GM21381 (cell line): ENCODE results near the gene ADAMTS10.
"Not testable (repeated sequence)": the region's sequence is repeated elsewhere in the genome, so short reads cannot be mapped to it uniquely, and the experiment has no call there.

Experiments used
- ATAC-seq: cut with Tn5 transposase; IDR thresholded peaks from one replicate; pipeline ENCODE4 v1.9.1; 2021; ENCODE audit warnings: mild to moderate bottlenecking, moderate library complexity; ENCODE audit not compliant: unreplicated experiment

The ADAMTS10 gene

DNA sequence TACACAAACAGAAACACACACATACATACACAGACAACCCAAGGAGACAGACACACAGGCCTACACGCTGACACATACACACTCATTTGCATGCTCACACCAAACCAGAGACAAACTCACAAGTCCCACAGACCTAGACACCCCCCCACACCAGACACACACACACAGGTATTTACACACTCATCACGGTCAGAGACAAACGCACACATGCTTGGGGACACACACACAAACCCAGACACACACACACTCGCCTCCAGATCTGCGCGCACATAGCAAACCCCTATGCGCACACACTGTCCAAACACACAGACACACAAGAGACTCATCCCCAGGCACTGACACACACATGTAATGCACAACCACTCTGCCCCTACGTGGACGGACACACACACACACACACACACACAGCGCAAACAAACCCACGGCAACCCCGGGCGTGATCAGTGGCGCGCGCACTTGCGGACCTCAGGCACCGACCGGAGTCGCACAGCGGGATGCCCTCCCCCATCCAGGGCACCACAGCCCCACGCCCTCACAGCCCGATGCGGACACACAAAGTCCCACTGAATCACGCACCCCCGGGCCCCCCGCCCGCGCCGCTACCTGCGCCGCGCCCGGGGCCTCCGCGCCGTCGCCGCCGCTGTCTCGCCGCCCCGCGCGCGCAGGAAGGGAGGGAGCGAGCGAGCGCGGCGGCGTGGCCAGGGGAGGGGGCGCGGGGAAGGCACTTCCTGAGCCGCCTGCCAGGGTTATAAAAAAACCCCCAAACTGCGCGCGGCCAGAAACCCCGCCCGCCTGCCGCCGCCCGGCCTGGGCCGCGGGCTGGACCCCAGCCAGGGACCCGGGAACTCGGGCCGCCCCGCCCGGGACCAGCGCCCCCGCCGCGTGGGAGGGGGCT lies at the start of gene ADAMTS10:
TSS of gene ADAMTS10 (minus strand) at position 675 of the 895 bp plus-strand sequence. CDS start 5,005 bp downstream, outside the sequence.
- no peak for ATAC-seq

DNA sequence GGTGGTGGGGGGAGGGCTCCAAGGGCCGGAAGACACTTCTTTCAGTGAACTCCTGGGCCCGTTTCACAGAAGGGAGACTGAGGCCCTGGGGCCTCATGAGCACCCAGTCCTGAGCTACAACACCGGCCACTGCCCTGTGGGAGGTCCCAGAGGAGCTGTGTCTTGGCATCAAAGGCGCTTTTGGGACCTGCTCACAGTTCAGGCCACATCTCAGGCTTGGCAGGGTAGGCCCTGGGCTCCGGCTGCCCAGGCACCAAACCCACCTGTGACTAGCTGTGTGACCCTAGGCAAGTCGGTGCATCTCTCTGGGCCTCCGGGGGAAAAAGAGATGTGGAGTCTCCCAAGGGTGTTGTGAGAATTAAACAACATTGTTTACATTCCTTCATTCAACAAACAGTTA lies 49.4 kb upstream of the ADAMTS10 start:
- no peak for ATAC-seq

DNA sequence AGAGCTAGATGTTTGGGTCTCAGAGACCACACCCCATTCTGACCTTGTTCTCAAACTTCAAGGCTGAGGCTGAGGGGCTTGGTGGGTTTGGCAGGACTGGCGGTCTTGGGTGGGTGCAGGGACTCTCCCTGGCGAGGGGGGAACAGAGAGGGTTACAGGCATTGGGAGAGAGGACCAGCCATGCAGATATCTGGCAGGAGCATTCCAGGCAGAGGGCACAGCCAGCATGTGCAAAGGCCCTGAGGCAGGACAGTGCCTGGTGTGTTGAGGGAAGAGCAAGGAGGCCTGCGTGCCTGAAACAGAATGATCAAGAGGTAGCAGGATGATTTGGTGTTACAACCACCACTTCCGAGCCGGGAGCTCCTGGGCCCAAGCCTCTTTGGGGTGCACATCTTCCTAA lies 47.4 kb upstream of the ADAMTS10 start:
- no peak for ATAC-seq

DNA sequence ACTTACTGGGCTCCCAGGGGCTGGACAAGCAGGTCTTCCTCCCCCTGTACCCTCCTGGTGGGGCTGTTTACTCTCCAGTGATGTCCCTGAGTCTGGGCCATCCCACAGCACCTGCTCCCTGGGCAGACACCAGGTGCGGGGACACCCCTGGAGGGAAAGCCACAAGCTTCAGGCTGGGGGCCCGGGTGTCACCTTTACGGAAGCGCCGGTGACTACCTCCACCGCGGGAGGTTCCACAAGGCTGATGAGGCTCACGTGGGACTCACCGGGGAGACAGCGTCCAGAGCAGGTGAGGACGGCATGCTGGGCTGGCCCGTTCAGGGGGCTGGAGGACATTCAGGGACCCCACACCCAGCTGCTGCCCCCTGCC lies 44.8 kb upstream of the ADAMTS10 start:
- ATAC-seq, result no peak

DNA sequence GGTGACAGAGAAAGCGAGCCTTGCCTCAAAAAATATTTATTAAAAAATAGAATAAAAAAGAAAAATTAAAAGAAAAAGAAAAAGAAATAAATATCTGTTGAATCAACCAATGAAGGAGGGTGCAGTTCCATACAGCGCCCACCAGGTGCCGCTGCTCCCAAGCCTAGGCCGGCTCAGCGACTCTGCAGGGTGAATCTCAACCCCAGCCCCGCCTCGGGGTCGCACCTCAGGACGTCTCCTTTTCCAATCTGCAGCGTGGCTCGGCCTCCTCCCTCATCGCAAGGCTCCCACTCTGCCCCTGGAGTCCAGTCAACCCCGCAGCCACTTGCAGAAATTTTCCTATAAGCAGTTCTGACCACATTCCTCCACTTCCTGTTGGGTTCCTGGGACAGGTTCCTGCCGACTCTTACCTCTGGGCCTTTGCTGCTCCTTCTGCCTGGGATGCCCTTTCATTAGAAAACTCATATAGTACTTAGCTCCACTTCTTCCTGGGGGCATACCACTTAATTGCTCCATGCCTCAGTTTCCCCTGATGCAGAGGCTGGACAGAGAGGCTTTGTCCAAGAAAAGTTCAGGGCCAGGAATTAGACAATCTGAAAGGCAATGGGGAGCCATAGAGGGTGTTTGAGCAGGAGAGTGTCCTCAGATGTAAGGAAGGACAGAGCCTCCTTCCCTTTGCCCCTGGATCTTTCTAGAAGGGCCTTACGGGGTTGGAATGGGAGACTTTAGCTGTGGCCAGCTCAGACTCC lies 44.2 kb upstream of the ADAMTS10 start:
- no peak for ATAC-seq

DNA sequence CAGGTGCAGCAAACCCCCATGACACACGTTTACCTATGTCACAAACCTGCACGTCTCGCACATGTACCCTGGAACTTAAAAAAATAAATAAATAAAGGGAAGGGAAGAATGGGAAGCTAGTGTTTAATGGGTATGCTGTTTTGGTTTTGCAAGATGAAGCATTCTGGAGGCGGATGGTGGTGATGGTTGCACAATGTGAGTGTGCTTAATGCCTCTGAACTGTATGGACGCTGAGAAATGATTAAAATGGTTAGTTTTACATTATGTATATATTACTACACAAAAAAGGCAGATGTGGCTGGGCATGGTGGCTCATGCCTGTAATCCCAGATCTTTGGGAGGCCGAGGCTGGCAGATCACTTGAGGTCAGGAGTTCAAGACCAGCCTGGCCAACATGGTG lies 37.7 kb upstream of the ADAMTS10 start:
- ATAC-seq, result no peak

DNA sequence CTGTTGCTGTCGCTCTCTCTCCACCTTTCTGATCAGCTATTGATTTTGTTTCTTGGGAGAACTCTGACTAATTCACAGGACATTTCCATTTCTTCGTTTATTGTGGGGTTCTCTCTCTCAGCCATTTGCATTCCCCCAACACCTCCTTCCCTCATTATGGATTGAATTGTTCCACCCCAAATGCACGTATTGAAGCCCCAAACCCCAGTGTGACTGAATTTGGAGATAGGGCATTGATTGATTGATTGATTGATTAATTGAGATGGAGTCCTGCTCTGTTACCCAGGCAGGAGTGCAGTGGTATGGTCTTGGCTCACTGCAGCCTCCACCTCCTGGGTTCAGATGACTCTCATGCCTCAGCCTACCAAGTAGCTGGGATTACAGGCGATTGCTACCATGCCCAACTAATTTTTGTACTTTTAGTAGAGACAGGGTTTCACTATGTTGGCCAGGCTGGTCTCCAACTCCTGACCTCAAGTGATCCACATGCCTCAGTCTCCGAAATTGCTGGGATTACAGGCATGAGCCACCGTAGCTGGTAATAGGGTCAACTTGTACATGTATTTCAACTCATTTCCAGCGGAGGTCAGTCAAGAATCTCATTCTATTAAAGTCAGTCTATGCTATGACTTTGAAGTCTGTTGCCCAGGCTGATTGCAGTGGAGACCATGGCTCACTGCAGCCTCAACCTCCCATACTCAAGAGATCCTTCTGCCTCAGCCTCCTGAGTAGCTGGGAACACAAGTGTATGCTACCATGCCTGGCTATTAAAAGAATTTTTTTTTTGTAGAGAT lies 33.5 kb upstream of the ADAMTS10 start:
- ATAC-seq, result no peak

DNA sequence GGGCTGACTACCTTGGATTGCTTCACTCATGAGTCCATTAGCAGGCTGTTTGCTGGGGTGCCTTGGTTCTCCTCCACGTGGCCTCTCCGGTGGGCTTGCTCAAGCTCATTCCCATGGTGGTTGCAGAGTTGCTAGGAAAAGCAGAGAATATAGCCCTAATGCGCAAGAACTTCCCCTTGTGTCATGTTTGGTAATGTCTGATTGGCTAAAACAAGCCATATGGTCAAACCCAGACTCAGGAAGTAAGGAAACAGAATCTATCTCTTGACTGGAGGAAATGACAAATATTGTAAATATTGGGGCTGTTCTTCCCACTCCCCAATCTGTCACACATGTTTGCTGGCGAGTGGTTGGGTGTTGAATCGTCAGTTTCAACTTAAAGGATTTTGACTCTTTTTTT lies 32.0 kb upstream of the ADAMTS10 start:
- no peak for ATAC-seq

DNA sequence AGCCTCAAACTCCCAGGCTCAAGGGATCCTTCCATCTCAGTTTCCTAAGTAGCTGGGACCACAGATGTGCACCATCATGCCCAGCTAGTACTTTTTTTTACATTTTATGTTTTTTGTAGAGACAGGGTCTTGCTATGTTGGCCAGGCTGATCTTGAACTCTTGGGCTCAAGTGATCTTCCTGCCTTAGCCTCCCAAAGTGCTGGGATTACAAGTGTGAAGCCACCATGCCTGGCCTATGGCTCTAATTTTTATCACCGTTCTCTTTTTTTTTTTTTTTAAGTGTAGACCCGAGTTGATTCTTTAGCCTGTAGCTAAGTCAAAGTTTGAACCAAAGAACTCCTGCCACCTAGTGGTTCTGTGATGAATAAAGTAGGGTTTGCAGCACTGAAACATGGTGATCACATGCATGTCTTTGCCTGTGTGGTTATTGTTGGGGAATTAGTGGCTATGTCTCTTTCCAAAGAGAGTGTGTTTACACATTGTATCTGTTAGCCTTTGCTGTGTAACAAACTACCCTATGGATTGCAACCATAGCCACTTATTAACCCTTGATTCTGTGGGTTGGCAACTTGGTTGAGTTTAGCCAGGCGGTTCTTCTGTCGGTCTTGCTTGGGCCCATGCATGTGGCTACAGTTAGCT lies 31.5 kb upstream of the ADAMTS10 start:
- ATAC-seq, result no peak

DNA sequence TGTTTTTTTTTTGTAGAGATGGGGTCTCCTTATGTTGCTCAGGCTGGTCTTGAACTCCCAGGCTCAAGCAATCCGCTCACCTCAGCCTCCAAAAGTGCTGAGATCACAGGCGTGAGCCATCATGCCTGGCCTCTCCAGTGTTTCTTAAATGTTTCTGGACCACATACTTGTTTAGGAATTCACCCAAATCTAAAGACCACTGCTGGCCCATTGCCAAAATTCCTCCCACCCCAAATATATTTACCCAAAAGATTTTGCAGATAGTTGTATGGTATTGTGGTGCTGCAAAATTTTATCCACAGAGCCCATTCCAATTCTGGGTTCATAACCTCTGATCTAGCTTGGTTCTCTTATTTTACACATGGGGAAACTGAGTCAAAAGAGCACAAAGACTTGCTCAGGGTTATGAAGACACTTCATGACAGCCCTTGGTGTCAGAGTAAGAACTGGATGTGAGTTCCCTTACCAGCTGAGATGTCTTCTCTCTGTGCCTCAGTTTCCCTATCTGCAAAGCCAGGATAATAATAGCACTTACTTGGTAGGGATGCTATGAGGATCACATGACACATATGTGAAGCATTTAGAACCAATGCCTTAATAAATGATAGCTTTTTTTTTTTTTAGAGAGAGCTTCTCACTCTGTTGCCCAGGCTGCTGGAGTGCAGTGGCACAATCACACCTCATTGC lies 30.8 kb upstream of the ADAMTS10 start:
- no peak for ATAC-seq

DNA sequence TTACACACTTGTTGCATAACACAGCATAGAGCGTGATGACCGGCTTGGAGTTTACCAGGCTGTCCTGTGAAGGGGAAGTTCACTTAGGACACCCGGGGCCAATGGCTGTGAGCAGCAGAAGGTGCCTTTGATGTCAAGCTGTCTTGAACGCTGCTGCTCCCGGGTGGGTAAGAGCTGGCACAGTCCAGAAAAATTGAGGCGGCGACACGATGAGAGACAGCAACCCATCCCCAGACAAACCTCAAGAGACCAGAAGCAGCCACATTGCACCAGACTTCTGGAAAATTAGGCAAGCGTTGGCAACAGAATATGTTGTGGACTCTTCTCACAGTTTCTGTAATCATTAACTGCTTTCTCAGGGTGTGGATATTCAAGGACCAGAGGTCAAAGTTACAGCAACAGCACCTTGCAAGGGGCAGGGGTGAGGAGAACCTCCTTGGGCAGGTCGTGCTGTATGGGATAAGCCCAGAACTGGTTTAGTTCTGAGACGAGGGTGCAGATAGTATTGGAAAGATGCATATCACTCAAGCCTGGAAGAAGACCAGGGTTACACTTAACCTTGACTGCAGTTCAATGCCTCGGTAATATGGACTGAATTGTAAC lies 30.0 kb upstream of the ADAMTS10 start:
- no peak for ATAC-seq

DNA sequence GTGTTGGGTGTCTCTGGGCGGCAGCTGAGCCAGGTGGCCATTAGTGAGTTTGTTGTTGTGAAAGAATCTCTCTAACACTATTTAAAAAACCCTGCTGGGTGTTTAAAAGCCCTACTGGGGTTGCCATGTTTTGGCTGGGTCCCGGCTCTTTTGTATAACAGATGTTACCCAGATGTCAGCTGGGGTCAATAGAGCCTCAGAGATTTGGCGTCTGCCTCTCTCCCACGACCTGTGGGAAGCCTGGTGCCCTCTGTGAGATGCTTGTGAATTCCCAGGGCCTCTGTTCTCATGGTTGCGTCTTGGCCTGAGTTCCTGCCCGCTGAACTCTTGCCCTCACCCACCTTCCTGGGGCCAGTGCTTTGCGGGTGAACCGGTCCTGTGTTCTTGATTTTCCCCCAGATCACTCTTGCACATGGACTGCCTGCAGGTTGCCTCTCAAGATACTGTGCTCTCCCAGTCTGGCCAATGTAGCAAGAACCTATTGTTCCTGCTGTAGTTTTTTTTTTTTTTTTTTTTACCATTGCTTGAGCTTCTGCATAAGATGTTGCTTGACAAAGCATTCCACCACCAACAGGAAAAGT lies 29.4 kb upstream of the ADAMTS10 start:
- ATAC-seq, result no peak

DNA sequence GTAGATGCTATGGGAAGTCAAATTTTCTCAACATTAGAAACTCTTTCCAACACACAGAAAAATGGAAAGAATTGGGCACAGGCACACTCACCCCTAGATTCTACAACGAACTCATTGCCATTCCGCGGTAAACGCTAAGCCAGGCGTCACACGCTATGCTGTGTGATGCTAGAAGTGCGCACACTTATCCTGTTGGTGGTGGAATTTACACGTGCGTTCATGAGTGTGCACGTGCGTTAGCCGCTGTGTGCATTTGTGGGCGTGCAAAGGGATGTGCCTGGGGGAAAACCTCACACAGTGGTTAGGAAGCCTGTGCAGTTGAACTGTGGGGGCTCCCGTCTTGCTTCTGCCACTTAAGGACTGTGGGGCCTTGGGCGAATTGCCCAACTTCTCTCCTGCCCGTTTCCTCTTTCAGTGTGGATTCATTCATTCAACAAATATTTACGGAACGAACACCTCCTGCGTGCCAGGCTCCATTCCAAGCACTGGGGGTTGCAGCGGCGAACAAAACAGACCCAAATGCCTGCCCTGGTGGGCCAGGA lies 27.6 kb upstream of the ADAMTS10 start:
- no peak for ATAC-seq

DNA sequence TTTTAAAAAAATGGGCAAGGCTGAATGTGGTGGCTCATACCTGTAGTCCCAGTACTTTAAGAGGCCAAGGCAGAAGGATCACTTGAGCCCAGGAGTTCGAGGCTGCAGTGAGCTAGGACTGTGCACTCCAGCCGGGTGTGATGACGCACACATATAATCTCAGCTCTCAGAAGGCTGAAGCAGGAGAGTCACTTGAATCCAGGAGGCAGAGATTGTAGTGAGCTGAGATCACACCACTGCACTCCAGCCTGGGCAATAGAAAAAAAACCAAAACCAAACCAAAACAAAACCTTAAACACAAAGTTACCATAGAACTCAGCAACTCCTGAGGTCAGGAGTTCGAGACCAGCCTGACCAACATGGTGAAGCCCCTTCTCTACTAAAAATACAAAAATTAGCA lies 26.6 kb upstream of the ADAMTS10 start:
- ATAC-seq, result not testable (repeated sequence)

DNA sequence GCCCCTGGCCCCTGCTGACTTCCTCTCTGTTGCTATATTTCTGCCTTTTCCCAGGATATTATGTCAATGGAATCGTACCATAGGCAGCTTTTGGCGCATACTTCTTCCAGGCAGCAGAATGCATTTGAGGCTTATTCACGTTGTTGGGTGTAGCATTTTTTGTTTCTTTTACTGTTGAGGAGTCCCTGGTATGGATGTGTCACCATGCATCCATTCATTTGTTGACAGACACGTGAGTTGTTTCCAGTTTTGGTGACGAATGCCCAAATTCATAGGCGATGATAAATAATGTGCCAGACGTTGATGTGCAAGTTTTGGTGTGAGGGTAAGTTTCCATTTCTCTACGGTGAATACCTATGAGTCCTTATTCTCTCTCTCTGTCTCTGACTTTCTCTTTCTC lies 24.9 kb upstream of the ADAMTS10 start:
- ATAC-seq, result no peak

DNA sequence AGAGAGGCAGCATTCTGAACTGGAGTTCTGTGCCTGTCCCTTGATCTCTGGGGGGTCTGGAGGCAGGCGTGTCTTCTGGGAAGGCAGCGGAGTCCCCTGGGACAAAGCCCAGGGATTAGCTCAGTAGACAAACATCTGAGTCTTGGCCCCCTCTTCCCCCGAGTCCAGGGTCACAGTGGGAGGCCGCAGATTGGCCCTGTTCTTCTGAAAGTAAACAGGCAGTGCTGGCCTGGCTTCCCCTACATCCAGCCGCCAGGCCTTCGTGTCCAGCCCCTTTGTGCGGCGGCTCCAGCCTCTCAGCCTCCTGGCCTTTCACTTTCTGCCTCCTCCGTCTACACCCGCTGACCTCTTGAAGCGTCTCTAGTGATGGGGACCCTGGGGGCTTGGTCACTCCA lies 20.9 kb upstream of the ADAMTS10 start:
- ATAC-seq, result no peak

DNA sequence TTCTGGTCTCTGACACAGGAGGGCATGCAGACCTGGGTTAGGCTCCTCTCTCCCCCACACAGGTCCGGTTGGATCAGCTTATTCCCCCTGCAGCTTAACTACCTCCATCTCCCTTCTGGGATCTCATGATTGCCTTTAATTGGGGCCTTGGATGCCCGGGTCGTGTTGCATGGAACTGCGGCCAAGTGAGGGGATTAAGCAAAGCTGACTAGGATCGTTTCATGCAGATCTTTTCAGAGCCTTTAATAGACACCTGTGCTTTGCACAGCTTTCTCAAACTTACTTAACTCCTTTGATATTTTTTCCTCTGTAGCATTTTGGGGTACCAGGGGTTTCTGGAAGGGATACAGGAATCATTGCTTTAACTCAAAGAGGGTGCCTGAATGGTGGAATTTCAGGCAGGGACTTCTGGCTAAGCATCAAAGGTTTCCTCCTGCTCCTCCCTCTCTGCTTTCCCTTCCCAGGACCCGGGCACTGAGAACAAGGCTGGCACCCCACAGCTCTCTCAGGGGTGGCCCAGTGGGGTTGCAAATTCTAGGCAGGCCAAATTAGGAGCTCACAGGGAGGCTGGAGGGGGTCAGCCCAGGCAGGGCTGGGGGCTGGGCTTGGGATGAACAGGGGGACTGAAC lies 20.4 kb upstream of the ADAMTS10 start:
- ATAC-seq, result no peak

DNA sequence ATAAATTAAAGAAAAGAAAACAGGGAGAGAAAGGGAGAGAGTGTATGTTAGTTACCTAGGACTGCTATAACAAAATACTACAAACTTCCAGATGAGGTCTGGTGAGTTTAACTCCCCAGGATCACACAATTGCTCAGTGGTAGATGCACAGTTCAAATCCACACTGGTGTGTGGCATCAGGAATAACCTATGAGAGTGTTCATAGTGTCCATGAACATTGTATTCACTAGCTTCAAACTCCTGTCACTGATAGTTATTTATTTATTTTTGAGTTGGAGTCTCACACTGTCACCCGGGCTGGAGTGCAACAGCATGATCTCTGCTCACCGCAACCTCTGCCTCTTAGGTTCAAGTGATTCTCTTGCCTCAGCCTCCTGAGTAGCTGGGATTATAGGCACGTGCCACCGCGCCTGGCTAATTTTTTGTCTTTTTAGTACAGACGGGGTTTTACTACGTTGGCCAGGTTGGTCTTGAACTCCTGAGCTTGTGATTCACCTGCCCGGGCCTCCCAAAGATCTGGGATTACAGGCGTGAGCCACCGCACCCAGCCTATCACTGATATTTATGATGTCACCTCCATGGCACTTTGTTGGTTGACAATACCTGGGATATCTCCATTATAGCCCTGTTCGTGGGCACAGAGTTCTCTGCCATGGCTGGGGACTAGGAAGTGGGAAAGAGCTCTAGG lies 19.6 kb upstream of the ADAMTS10 start, which contains the start of gene NFILZ:
TSS of gene NFILZ (plus strand) at position 638 of the 688 bp plus-strand sequence. CDS start 46,133 bp downstream, outside the sequence.
- no peak for ATAC-seq
